Measurements from ENCODE around the gene RHEX.

Gene RHEX

DNA sequence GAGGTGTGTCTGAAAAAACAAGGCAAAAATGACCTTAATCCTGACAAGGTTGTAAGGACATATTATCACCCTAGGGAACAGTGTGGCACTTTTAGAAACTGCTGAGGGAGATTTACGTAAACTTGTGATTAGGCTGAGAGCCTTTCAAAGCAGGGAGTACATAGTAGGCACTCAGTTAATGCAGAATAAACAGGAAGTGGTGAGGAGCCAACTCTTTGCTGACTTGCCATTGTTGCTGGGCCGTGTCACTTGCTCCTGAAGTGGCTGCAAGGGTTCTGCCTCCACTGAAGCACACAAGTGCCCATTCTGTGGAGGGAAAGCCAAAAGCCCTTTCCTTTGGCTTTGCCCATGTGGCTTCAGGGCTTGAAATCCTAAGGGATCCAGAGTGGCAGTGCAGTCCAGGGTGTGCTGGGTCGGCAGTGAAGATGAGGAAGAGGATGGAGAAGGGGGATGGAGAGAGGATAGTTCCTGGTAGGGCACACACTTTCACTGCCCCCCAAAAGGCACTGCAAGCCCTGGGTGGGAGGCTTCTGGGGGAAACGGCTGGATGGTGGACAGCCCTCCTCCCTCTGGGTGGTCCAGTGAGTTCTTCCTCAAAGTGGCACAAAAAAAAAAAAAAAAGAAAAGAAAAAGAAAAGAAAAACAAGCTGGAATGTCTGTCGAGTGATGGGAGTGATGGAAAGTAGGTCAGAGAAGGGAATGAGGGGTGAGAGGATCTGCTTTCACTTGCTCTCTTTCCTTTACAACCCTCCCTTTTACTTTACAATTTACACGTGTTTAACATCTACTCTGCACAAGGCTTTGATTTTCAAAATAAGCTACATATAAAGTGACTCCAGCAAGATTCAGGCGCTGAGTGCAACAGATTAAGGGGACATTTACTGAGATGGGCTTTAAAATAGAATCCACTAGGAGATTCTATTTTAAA, 13.7 kb upstream of the RHEX start:
- TF ChIP-seq, protein P1, sequence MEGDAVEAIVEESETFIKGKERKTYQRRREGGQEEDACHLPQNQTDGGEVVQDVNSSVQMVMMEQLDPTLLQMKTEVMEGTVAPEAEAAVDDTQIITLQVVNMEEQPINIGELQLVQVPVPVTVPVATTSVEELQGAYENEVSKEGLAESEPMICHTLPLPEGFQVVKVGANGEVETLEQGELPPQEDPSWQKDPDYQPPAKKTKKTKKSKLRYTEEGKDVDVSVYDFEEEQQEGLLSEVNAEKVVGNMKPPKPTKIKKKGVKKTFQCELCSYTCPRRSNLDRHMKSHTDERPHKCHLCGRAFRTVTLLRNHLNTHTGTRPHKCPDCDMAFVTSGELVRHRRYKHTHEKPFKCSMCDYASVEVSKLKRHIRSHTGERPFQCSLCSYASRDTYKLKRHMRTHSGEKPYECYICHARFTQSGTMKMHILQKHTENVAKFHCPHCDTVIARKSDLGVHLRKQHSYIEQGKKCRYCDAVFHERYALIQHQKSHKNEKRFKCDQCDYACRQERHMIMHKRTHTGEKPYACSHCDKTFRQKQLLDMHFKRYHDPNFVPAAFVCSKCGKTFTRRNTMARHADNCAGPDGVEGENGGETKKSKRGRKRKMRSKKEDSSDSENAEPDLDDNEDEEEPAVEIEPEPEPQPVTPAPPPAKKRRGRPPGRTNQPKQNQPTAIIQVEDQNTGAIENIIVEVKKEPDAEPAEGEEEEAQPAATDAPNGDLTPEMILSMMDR (conservative IDR thresholded peaks at IDR 0.05; ENCODE audit: low read length): no peak
- no peak for DNase-seq (ENCODE audit: low read depth)

DNA sequence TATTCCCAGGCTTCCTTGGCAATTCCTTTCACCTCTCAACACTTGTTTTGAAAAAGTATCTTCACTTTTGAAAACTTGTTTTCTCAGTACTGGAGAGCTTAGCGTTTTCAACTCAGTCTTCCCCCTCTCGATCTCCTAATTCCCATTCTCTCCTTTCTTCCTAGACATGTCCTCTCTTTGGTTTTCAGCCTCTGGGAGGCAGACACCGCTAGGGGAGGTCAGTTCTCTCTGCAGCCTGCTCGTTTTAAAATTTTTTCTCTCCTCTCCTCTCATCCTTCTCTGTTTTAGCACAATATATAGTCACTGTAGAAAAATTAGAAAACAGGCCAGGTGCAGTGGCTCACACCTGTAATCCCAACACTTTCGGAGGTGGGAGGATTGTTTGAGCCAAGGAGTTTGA, 12.6 kb upstream of the RHEX start:
- DNase-seq (ENCODE audit: low read depth): no peak
- TF ChIP-seq, protein P1 (conservative IDR thresholded peaks at IDR 0.05; ENCODE audit: low read length): no peak
- H3K4me3 ChIP-seq (ENCODE audit: low read length): no peak overlapping the region

More for the DNA sequence above, 13.7 kb upstream of the RHEX start:
- no peak overlapping the region for H3K4me3 ChIP-seq (ENCODE audit: low read length)

DNA sequence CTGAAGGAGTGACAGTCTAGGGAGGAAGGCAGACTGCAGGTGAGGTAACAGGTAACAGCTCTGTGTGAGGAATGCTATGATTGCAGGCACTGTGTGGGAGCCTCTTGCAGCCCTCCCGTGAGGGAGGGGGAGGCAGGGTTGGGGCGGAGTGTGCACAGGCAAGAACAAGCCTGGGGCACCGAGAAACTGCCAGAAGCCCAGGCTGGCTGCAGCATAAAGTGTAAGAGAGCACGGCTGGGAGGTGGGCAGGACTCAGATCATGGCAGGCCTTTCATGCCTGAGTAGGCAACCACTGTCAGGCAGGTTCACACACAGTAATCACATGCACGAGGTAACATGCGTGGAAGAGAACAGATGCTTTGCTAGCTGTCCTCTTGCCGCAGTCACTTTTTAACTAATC, 11.3 kb upstream of the RHEX start:
- DNase-seq (ENCODE audit: low read depth): no peak
- TF ChIP-seq, protein P1 (conservative IDR thresholded peaks at IDR 0.05; ENCODE audit: low read length): no peak

DNA sequence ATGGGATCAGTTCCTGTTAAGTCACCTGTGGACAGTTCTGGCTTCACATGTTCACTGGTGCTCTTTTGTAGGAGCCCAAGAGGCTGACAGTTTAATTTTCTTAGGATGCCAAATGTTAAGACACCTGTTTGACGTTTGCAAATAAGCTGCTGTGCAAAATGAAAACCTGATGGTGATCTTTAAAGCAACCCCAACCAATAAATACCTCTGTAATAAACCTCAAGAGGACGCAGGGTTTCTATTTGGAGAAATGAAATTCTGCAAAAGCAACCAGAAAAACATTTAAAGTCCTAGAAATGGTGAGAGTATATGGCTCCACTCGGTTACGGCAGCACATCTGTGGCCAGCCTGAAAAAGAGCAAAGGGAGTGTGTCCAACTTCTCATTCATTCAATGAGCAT, 5.7 kb upstream of the RHEX start:
- TF ChIP-seq, protein P1 (conservative IDR thresholded peaks at IDR 0.05; ENCODE audit: low read length): no peak
- no peak for DNase-seq (ENCODE audit: low read depth)
- no peak overlapping the region for H3K4me3 ChIP-seq (ENCODE audit: low read length)

More for the DNA sequence above, 11.3 kb upstream of the RHEX start:
- no peak overlapping the region for H3K4me3 ChIP-seq (ENCODE audit: low read length)

DNA sequence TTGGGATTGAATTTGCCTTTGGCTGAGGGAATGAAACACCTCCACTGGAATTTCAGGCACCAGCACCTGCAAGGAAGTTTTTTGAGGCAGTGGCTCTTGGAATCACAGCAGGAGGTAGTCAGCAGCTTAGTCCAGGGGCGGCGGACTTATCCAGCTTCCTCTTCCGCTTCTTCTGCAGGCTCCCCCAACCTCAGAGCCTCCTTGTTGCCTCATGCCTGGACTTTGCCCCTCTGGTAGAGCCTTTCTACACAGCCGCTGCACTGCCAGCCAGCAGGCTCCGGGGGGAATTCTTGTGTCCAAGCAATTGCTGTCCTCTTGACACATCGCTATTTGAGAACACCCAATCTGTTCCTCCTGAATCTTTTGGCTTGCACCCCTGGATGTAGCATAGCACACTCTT, 4.4 kb upstream of the RHEX start:
- DNase-seq (ENCODE audit: low read depth): no peak
- TF ChIP-seq, protein P1 (conservative IDR thresholded peaks at IDR 0.05; ENCODE audit: low read length): no peak
- H3K4me3 ChIP-seq (ENCODE audit: low read length): no peak overlapping the region

DNA sequence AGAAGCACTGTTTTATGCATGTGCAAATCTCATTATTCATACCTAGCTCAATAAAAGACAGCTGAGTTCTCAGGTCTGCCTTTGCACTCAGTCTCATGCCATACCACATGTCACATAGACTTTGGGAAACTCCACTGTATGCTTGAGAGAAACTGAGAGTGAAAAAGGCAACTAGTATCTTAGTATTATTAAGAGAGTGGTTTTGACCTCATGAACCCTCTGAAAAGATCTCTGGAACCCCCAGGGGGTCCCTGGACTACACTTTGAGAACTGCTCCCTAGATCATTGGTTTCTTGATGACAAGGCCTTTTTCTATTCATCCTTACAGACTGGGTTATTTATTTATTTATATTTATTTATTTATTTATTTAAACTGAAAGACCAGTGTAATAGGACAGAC, 3.7 kb upstream of the RHEX start:
- no peak overlapping the region for H3K4me3 ChIP-seq (ENCODE audit: low read length)
- TF ChIP-seq, protein P1 (conservative IDR thresholded peaks at IDR 0.05; ENCODE audit: low read length): no peak
- DNase-seq (ENCODE audit: low read depth): no peak
